MM.1S (cell line): ENCODE data around the gene SPTBN1.
"Not testable (repeated sequence)": the region's sequence is repeated elsewhere in the genome, so short reads cannot be mapped to it uniquely, and the experiment has no call there.

ENCODE experiments used
- DNase-seq: peaks from one replicate; pipeline ENCODE4 v3.0.0-alpha.2; 2015
- H2AFZ ChIP-seq: fragments of 300-600 bp; sonication (generic); 2 replicates; pipeline ENCODE4 v1.6.0; 2016; ENCODE audit warnings: antibody characterized with exemption, low read length
- H3F3A ChIP-seq: fragments of 300-600 bp; sonication (generic); 2 replicates; pipeline ENCODE4 v1.6.1; 2016; ENCODE audit warnings: mild to moderate bottlenecking, antibody characterized with exemption, low read length, moderate library complexity, mixed read lengths; ENCODE audit not compliant: insufficient read depth
- H3K27ac ChIP-seq: fragments of 300-600 bp; sonication (generic); 2 replicates; pipeline ENCODE4 v1.5.1; 2016; ENCODE audit warnings: mild to moderate bottlenecking, low read length
- H3K27me3 ChIP-seq: fragments of 300-600 bp; sonication (generic); replicated peaks from 2 replicates; pipeline ENCODE4 v1.6.0; 2016; ENCODE audit warnings: low read length; ENCODE audit not compliant: insufficient read depth
- H3K36me3 ChIP-seq: fragments of 300-600 bp; sonication (generic); replicated peaks from 2 replicates; pipeline ENCODE4 v1.6.1; 2016; ENCODE audit warnings: mild to moderate bottlenecking, low read length, mixed read lengths; ENCODE audit not compliant: insufficient read depth
- H3K4me1 ChIP-seq: fragments of 300-600 bp; sonication (generic); 2 replicates; pipeline ENCODE4 v1.6.1; 2016; ENCODE audit warnings: low read length, mixed read lengths
- H3K4me2 ChIP-seq: fragments of 300-600 bp; sonication (generic); 2 replicates; pipeline ENCODE4 v1.6.0; 2016; ENCODE audit warnings: low read depth, low read length
- H3K4me3 ChIP-seq: fragments of 300-600 bp; sonication (generic); 2 replicates; pipeline ENCODE4 v1.5.1; 2016; ENCODE audit warnings: low read length, mixed read lengths
- H3K79me2 ChIP-seq: fragments of 300-600 bp; sonication (generic); 2 replicates; pipeline ENCODE4 v1.6.1; 2016; ENCODE audit warnings: mixed run types, low read length, mixed read lengths
- H3K9ac ChIP-seq: fragments of 300-600 bp; sonication (generic); 2 replicates; pipeline ENCODE4 v1.6.1; 2016; ENCODE audit warnings: low read length, mixed read lengths
- H3K9me2 ChIP-seq: fragments of 300-600 bp; sonication (generic); replicated peaks from 2 replicates; pipeline ENCODE4 v1.6.1; 2016; ENCODE audit warnings: mild to moderate bottlenecking, low read length, mixed read lengths; ENCODE audit not compliant: insufficient read depth
- H3K9me3 ChIP-seq: fragments of 300-600 bp; sonication (generic); replicated peaks from 2 replicates; pipeline ENCODE4 v1.6.1; 2016; ENCODE audit warnings: mild to moderate bottlenecking, low read length, mixed read lengths; ENCODE audit not compliant: insufficient read depth
- H4K20me1 ChIP-seq: fragments of 300-600 bp; sonication (generic); 2 replicates; pipeline ENCODE4 v1.6.1; 2016; ENCODE audit warnings: mild to moderate bottlenecking, low read length, moderate library complexity, mixed read lengths; ENCODE audit not compliant: insufficient read depth
- EZH2 ChIP-seq: fragments of 300-600 bp; sonication (generic); optimal IDR thresholded peaks from 2 replicates; pipeline ENCODE3; 2017; ENCODE audit warnings: low read depth, mild to moderate bottlenecking, antibody characterized with exemption, low read length, mixed read lengths
- EZH2phosphoT487 ChIP-seq: fragments of 300-600 bp; sonication (generic); IDR thresholded peaks from 2 replicates; pipeline ENCODE4 v1.6.1; 2018; ENCODE audit warnings: antibody characterized with exemption, low read length
- TF ChIP-seq, protein P1 (sequence below): fragments of 300-600 bp; sonication (generic); IDR thresholded peaks from 2 replicates; pipeline ENCODE4 v1.5.1; 2016; ENCODE audit warnings: antibody characterized with exemption, low read length, mixed read lengths

The SPTBN1 gene

DNA sequence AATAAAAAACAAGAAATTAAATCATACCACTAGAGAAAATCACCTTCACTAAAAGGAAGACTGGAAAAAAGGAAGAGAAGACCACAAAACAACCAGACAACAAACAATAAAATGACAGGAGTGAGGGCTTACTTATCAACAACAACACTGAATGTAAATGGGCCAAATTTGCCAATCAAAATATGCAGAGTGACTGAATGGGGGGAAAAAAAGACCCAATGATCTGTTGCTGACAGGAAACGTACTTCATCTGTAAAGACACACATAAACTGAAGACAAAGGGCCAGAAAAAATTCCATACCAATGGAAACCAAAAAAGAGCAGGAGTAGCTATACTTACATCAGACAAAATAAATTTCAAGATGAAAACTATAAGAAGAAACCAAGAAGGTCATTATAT, 241.8 kb downstream of the SPTBN1 start:
- TF ChIP-seq EZH2 (no peak), EZH2phosphoT487 (no peak)
- TF ChIP-seq, protein P1, sequence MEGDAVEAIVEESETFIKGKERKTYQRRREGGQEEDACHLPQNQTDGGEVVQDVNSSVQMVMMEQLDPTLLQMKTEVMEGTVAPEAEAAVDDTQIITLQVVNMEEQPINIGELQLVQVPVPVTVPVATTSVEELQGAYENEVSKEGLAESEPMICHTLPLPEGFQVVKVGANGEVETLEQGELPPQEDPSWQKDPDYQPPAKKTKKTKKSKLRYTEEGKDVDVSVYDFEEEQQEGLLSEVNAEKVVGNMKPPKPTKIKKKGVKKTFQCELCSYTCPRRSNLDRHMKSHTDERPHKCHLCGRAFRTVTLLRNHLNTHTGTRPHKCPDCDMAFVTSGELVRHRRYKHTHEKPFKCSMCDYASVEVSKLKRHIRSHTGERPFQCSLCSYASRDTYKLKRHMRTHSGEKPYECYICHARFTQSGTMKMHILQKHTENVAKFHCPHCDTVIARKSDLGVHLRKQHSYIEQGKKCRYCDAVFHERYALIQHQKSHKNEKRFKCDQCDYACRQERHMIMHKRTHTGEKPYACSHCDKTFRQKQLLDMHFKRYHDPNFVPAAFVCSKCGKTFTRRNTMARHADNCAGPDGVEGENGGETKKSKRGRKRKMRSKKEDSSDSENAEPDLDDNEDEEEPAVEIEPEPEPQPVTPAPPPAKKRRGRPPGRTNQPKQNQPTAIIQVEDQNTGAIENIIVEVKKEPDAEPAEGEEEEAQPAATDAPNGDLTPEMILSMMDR = no peak
- H3K27ac ChIP-seq = no peak overlapping the region
- no peaks in the 10 kb centered on the region for H3K9me3 ChIP-seq
- no peaks in the 10 kb centered on the region for H4K20me1 ChIP-seq
- H3K27me3 ChIP-seq = no peaks in the 10 kb centered on the region
- H3K9me2 ChIP-seq = no peaks in the 10 kb centered on the region
- no peak overlapping the region for H2AFZ ChIP-seq
- H3K9ac ChIP-seq = no peak overlapping the region
- no peaks in the 10 kb centered on the region for H3F3A ChIP-seq
- DNase-seq = no peak
- H3K36me3 ChIP-seq = no peaks in the 10 kb centered on the region
- H3K79me2 ChIP-seq = no peaks in the 10 kb centered on the region
- H3K4me3 ChIP-seq = no peak overlapping the region
- no peak overlapping the region for H3K4me2 ChIP-seq
- no peaks in the 10 kb centered on the region for H3K4me1 ChIP-seq

DNA sequence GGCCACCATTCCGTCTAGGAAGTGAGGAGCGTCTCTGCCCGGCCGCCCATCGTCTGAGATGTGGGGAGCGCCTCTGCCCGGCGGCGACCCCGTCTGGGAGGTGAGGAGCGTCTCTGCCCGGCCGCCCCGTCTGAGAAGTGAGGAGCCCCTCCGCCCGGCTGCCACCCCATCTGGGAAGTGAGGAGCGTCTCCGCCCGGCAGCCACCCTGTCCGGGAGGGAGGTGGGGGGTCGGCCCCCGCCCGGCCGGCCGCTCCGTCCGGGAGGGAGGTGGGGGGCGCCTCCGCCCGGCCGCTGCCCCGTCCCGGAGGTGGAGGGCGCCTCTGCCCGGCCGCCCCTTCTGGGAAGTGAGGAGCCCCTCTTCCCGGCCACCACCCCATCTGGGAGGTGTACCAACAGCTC, 242.8 kb downstream of the SPTBN1 start:
- H3K27ac ChIP-seq, H3K36me3 ChIP-seq, H3K79me2 ChIP-seq: not testable (repeated sequence)

DNA sequence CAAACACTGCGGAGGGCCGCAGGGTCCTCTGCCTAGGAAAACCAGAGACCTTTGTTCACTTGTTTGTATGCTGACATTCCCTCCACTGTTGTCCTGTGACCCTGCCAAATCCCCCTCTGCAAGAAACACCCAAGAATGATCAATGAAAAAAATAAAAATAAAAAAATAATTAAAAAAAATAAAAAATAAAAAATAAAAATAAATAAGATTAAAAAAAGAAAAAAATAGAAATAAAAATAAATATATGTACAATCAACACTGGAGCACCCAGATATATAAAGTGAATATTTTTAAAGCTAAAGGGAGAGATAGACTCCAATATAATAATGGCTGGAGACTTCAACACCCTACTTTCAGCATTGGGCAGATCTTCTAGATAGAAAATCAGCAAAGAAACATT, 243.5 kb downstream of the SPTBN1 start:
- TF ChIP-seq, protein P1 = no peak
- TF ChIP-seq EZH2phosphoT487 (no peak), EZH2 (no peak)
- Histone ChIP-seq H3K9me3 (no peaks in the 10 kb centered on the region), H3K27me3 (no peaks in the 10 kb centered on the region), H3K79me2 (no peaks in the 10 kb centered on the region), H3K4me3 (no peak overlapping the region), H3K9ac (no peak overlapping the region), H2AFZ (no peak overlapping the region), H3K27ac (no peak overlapping the region), H3K4me1 (no peaks in the 10 kb centered on the region), H3K36me3 (no peaks in the 10 kb centered on the region), H3F3A (no peaks in the 10 kb centered on the region), H3K4me2 (no peak overlapping the region), H4K20me1 (no peaks in the 10 kb centered on the region), H3K9me2 (no peaks in the 10 kb centered on the region)
- no peak for DNase-seq

More for the DNA sequence above, 242.8 kb downstream of the SPTBN1 start:
- H3K9me3 ChIP-seq, H4K20me1 ChIP-seq, H3K27me3 ChIP-seq, H2AFZ ChIP-seq, H3K4me1 ChIP-seq, H3K9me2 ChIP-seq, DNase-seq, H3F3A ChIP-seq, H3K4me2 ChIP-seq, H3K4me3 ChIP-seq, H3K9ac ChIP-seq: not testable (repeated sequence)

DNA sequence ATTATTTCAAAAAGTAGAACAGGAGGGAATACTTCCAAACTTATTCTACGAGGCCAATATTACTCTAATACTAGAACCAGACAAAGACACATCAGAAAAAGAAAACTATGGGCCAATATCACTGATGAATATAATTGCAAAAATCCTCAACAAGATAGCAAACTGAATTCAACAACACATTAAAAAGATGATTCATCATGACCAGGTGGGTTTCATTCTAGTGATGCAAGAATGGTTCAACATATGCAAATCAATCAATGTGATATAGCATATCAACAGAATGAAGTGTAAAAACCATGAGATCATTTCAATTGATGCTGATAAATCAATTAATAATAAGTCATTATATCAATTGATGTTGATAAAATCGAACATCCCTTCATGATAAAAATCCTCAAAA, 244.9 kb downstream of the SPTBN1 start:
- Histone ChIP-seq H3K4me1 (no peaks in the 10 kb centered on the region), H3K9me3 (no peaks in the 10 kb centered on the region), H3K9ac (no peak overlapping the region), H3K9me2 (no peaks in the 10 kb centered on the region), H3K27ac (no peak overlapping the region), H3K79me2 (no peaks in the 10 kb centered on the region), H3F3A (no peaks in the 10 kb centered on the region), H3K36me3 (no peaks in the 10 kb centered on the region), H3K4me3 (no peak overlapping the region), H3K27me3 (no peaks in the 10 kb centered on the region), H2AFZ (no peak overlapping the region), H4K20me1 (no peaks in the 10 kb centered on the region), H3K4me2 (no peak overlapping the region)
- no peak for DNase-seq
- TF ChIP-seq EZH2phosphoT487 (no peak), EZH2 (no peak)
- TF ChIP-seq, protein P1 = no peak
